Left forelimb (tissue), 1 donor: ENCODE results near the gene MAGEB4.

Experiments
- DNase-seq: peaks from one replicate; pipeline ENCODE4 v3.0.0-alpha.2; 2018; ENCODE audit warnings: low spot score

The MAGEB4 gene

DNA sequence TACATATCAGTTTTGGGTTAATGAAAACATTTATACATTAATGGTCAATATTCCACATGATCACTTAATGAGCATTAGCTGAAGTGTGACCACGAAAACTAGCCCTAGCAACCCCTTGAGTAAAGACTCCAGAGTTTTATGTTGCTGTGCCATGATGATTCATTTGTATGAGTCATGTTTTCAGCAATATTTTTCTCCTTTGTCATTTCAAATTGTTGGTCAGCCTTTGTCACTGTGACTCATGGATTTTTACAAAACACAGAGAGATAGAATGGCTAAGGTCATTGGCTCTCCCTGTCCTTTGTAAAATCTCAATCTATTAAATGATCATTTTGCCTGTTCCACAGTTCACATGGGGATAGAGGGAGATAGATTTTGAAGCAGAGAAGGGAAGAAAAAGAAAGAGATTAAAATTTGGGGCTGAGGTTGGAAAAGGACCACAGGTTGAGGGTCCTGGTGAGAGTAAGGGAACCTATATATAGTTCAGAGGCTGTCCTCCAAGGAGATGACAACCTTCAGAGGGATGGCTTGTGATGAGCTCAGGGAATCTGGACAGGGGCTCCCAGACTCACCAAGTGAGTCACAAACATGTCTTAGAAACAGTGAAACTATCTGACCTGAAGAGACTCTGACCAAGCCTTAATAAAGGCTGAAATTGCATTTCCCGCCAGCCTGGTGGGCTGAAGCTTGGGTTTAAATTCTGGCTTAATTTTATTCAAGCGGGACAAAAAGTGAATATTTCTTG, 41.8 kb downstream of the MAGEB4 start:
- no peak for DNase-seq
